GM21723 (cell line): Measurements from ENCODE around the gene KCTD4.
"Not testable (repeated sequence)": the region's sequence is repeated elsewhere in the genome, so short reads cannot be mapped to it uniquely, and the experiment has no call there.

ENCODE experiments used
- ATAC-seq: cut with Tn5 transposase; IDR thresholded peaks from one replicate; pipeline ENCODE4 v1.9.1; 2021; ENCODE audit warnings: mild to moderate bottlenecking, moderate library complexity; ENCODE audit not compliant: unreplicated experiment

KCTD4 gene

DNA sequence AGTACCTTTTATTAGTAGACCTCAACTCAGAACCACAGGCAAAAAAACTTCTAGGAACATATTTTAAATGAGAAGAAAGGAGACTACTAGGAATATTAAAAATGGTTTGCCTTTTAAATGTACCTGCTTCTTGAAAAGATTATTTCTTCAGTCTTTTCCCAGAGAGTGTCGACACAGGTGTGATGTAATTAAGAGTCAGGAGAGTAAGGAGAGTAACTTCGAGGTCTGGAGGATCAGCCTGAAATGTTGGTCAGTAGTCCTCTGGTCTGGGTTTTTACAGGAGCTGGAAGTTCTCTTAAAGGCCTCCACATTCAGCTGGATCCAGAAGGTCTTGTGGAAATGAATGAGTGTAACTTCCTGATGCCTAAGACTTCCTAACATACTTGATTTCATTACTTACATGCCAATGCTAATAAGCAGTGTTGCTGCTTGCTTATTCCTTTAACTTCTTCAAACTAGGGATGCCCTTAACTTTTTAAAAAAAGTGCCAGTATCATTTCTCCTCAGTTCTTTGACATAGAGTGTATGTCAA lies at the start of gene KCTD4:
Gene KCTD4 (minus strand): TSS at position 345 of the 532 bp plus-strand sequence. CDS start 6,478 bp downstream, outside the sequence.
- no peak for ATAC-seq

DNA sequence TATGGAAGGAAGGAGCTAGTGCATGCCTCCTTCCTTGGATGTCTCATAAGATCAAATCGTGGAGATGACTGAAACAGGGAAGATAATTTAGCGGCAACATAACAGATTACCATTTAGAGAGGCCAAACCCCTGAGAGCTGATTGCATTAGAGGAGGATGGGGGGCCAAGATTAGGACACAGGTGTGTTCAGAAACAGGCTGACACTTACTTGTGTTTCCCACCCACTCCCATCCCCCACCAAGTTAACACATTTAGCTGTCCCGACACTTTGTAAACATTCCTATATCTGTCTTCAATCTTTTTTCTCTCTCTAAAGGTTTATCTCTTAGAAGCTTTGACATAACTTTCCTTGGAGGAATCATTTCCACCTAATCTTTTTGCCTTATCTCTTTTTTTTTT lies 48.8 kb upstream of the KCTD4 start:
- no peak for ATAC-seq

DNA sequence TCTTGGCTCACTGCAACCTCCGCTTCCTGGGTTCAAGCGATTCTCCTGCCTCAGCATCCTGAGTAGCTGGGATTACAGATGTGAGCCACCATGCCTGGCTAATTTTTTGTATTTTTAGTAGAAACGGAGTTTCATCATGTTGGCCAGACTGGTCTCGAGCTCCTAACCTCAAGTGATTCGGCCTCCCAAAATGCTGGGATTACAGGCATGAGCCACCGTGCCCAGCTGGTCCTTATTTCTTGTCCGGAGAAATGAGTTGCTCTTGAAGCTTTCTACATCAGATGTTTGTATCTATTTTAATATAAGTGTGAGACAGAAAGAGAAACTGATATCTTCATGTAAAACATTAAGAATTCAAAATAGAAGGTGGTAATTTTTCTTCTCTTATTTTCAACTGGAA lies 43.9 kb upstream of the KCTD4 start:
- ATAC-seq = not testable (repeated sequence)

DNA sequence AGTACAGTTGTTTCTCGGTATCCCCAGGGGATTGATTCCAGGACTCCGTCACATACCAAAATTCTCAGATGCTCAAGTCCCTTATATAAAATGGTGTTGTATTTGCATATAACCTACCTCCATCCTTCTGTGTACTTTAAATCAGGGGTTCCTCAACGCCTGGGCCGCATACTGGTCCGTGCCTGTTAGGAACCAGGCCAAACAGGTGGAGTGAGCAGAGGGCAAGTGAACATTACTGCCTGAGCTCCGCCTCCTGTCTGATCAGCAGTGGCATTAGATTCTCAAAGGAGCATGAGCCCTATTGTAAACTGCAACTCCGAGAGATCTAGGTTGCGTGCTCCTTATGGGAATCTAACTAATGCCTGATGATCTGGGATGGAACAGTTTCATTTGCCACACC lies 42.2 kb upstream of the KCTD4 start:
- no peak for ATAC-seq

- ATAC-seq = no peak
Measured at GRCh38 chr13:45242524-45242923, 41.7 kb upstream of the KCTD4 start.

- no peak for ATAC-seq
Measured at GRCh38 chr13:45242070-45242469, 41.2 kb upstream of the KCTD4 start.

DNA sequence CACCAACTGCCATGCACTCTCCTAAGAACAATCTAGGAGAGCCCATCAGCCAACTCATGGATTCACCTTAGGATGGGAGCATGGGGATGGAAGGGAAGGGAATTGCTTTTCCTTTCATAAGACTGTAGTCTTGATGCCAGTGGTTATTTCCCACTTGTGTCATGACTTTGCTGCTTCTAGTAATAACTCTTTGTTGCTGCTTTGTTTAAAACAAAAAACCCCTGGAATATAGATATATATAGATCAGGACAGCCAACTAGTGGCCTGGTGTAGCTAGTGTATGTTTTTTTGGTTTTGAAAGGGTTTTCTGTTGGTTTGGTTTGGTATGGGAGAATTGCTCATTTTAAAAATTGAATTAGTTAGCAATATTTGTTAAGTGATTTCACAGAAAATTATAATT lies 39.3 kb upstream of the KCTD4 start:
- ATAC-seq = no peak

GRCh38 chr13:45238945-45239795 lies 38.3 kb upstream of the KCTD4 start:
- ATAC-seq = no peak

- ATAC-seq = no peak
Measured at GRCh38 chr13:45232591-45232990, 31.7 kb upstream of the KCTD4 start.

DNA sequence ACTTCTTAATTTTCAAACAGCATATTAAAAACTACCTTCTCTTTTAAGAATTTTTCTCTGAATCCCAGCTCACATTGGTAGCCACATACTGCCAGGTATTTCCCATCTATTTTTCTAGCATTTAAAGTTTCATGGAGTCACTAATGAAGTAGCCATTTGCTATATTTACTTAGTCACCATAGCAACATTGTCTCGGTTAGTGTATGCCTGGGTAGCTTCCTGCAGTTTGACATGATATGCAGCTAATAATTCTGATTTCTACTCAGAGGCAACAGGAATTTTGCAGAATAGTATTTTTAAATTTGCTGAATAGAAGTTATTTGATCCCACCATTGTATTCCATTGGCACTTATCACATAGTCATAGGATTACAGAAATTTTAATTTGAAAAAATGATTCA lies 30.9 kb upstream of the KCTD4 start:
- no peak for ATAC-seq

DNA sequence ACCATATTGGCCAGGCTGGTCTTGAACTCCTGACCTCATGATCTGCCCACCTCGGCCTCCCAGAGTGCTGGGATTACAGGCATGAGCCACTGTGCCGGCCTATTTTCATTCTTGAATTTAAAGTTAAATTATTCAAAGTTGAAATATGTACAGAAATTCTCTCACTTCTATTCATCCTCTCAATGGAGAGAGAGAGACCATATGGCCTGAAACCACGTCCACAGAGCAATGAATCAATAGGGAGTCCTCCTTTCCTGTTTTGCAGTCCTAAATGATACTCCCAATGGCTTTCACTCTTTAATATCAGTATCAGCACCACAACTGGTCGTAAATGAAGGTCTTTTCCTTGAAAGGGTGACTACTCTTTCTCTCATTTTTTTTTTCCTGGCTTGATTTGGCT lies 30.5 kb upstream of the KCTD4 start:
- no peak for ATAC-seq

- no peak for ATAC-seq
Measured at GRCh38 chr13:45229172-45229571, 28.3 kb upstream of the KCTD4 start.

DNA sequence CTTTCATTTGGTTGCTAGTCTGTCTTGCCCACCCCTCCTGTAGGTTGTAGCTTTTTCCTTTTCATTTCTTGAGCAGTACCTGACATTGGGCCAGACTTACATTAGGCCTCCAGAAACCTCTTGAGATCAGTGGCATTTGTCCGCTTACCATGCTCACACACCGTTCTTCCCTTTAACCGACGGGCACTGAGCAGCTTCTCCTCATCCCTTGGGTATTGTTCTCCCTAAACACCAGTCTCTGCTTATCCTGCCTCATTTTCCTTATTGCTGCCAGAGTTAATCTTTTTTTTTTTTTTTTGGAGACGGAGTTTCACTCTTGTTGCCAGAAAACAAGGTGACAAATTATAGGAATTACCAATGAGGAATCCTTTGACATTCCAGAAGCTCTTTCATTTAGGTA lies 27.2 kb upstream of the KCTD4 start:
- no peak for ATAC-seq

DNA sequence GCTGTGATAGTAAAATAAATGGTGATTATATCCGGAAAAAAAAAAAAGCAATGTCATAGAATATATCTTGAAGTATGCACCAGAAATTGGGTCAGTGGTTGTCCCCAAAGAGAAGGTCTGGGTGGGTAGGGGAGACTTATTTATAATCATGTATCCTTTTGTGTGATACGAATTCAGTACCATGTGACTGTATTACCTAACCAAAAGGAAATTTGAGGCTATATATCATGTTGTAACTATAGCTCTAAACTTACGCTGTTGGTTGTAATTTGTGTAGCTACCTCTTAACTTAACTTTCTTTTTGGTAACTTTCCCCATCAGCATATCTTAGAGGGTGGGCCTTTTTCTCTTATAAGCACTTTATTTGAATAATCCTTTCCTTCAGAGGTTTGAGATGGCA lies 25.2 kb upstream of the KCTD4 start:
- ATAC-seq = no peak

DNA sequence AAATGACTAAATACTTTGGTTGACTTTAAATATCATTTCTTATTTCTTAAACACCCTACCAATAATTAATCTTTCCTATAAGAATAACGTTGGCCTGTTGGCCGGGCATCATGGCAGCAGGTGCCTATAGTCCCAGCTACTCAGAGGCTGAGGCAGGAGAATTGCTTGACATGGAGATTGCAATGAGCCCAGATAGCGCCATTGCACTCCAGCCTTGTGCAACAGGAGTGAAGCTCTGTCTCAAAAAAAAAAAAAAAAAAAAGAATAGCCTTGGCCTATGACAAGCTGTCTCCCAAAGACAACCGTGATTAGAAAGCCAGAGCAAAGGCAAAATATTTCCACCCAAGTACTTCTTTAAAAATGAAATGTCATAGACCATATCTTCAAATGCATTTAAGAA lies 24.5 kb upstream of the KCTD4 start:
- ATAC-seq = no peak

GRCh38 chr13:45224176-45224575 lies 23.3 kb upstream of the KCTD4 start:
- ATAC-seq = no peak

DNA sequence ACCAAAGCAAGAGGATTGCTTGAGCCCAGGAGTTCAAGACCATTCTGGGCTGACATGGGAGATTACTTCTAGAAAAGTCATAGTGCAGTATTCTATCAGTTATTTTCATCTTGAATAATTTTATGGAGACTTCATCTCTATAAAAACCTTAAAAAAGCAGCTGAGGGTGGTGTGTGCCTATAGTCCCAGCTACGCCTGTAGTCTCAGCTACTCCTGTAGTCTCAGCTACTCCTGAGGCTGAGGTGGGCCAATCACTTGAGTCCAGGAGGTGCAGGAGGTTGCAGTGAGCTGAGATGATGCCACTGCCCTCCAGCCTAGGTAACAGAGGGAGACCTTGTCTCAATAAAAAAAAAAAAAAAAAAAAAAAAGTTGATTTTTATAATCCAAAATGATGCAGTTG lies 22.1 kb upstream of the KCTD4 start:
- ATAC-seq = no peak

DNA sequence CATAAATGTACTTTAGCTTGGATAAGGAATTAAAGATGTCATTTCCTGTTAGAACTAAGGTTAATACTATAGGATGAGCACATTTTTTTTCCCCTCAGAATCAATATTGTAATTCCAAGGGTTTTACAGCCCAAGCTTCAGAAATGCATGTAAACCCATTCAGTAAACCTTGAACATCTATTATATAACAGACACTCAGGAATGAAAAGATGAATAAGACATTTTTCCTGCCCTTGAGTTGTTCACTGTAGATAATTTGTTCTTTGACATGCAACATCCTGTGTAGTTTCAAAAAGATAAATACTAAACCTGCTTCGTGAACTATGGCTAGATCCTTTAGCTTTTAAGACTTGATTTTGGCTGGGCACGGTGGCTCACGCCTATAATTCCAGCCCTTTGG lies 21.7 kb upstream of the KCTD4 start:
- ATAC-seq = no peak

GRCh38 chr13:45220403-45220802 lies 19.6 kb upstream of the KCTD4 start:
- ATAC-seq = no peak

DNA sequence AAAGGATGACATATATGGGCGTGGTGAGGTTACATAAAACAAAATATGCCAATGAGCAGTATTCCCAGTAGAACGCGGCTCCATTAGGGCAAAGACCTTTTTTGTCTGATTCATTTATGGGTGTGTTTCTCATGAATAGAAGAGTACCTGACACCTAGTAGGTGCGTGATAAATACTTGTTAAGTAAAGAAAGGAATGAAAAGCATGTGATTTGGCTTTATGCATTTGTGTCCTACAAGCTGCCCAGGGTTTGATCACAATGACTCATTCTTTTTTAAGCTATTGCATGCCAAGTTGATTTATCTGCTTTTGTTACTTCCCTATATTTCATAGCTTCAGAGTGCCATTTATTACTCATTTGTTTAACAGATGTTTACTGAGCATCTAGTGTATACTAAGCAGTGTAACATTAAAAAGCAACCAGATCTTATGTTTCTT lies 19.1 kb upstream of the KCTD4 start:
- ATAC-seq = no peak

DNA sequence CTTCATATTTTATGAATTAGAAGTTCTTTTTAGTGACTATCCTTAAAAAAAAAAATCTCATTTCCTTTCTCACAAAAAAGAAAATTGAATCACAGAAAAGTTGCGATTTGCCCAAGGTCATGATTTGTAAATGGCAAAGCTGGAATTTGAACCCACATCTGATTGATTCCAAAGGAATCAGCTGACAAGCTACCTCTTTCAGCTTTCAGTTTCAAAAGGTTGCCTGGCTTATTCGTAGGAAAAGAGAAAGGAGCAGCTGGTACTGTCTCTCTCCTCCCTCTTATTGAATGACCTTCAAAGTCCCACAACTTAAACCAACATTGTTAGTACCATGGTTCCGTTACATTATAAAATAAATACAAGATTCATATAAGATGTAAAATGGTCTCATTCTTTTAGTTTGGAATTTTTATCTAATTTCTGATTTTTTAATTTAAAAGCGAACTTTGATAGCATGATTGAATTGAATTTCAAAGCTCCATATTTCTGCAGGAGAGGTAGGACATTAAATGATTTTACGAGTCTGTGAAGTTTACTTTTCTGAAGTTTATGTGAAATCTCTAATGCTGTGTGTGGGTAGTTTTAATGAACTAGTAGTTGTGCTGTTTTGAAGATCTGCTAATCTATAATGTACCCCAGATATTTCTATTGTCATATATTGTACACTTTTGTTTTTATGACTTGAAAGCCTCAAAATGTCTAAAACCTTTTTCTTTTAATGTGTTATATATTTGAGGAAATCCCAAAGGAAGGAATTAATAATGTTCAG lies 18.5 kb upstream of the KCTD4 start:
- no peak for ATAC-seq

DNA sequence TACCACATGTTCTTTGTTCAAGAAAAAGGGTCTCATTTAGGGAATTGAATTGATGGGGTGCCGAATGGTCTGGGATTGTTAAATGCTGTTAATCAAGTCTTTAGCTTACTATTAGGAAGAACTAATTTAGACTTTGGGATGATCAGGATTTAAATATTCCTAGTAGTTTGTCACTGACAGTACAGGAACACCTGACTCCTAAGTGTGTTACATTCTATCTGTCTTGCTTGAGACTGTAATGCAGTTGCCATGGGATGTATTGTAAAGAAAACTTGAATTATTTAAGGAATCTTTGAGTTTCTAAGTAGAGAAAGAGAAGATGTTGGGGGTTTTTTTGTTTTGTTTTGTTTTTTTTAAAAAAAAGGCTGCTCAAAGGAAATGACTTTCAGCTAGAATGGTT lies 17.8 kb upstream of the KCTD4 start:
- ATAC-seq = no peak
